Nephron (organoid): Measurements from ENCODE around the gene USP36.

Experiments used
- H3K27ac Mint-ChIP-seq, 3 experiments: 2 replicates each; pipeline ENCODE4 v1.8.0; 2020; ENCODE audit warnings: mixed read lengths in 3 of 3, mild to moderate bottlenecking in 2 of 3, moderate library complexity in 1 of 3
- H3K27me3 Mint-ChIP-seq: 2 replicates; pipeline ENCODE4 v1.8.0; 2021; ENCODE audit warnings: low read depth, mild to moderate bottlenecking, moderate library complexity, mixed read lengths
- H3K36me3 Mint-ChIP-seq: 2 replicates; pipeline ENCODE4 v1.8.0; 2020; ENCODE audit warnings: low read depth, mixed read lengths
- H3K4me1 Mint-ChIP-seq: 2 replicates; pipeline ENCODE4 v1.8.0; 2020; ENCODE audit warnings: mixed read lengths
- H3K4me3 Mint-ChIP-seq, 3 experiments: 2 replicates each; pipeline ENCODE4 v1.8.0; 2020; ENCODE audit warnings: mild to moderate bottlenecking in 3 of 3, mixed read lengths in 3 of 3, moderate library complexity in 2 of 3
- H3K9me3 Mint-ChIP-seq: 2 replicates; pipeline ENCODE4 v1.8.0; 2020; ENCODE audit warnings: mixed read lengths
- CTCF ChIP-seq, 3 experiments: fragments of 200-600 bp; sonication (generic); IDR thresholded peaks; one replicate each; pipeline ENCODE4 v1.5.0; 2021; ENCODE audit warnings: antibody characterized with exemption in 3 of 3; ENCODE audit not compliant: unreplicated experiment in 3 of 3

The USP36 gene

GRCh38 chr17:78793968-78794367, 46.6 kb downstream of the USP36 start:
- Mint-ChIP-seq H3K4me3 (no peak overlapping the region), H3K36me3 (peaks cover 56% of the 10 kb centered on the region), H3K27ac (peak overlapping the region; percentile 32 to 40 (median 36)), H3K9me3 (no peaks in the 10 kb centered on the region), H3K4me1 (peaks cover 39% of the 10 kb centered on the region), H3K27me3 (no peaks in the 10 kb centered on the region)
- TF ChIP-seq CTCF (IDR thresholded peaks at IDR 0.05; ENCODE audit: unreplicated experiment in 3 of 3) = no peak

- H3K36me3 Mint-ChIP-seq = peaks cover 50% of the 10 kb centered on the region
- H3K4me3 Mint-ChIP-seq = no peak overlapping the region
- TF ChIP-seq CTCF (IDR thresholded peaks at IDR 0.05; ENCODE audit: unreplicated experiment in 3 of 3) = no peak
- H3K4me1 Mint-ChIP-seq = peaks cover 35% of the 10 kb centered on the region
- H3K9me3 Mint-ChIP-seq = no peaks in the 10 kb centered on the region
- peak overlapping the region; percentile 32 to 40 (median 36) for H3K27ac Mint-ChIP-seq
- H3K27me3 Mint-ChIP-seq = no peaks in the 10 kb centered on the region
Observed at GRCh38 chr17:78793415-78793814, 47.2 kb downstream of the USP36 start.

DNA sequence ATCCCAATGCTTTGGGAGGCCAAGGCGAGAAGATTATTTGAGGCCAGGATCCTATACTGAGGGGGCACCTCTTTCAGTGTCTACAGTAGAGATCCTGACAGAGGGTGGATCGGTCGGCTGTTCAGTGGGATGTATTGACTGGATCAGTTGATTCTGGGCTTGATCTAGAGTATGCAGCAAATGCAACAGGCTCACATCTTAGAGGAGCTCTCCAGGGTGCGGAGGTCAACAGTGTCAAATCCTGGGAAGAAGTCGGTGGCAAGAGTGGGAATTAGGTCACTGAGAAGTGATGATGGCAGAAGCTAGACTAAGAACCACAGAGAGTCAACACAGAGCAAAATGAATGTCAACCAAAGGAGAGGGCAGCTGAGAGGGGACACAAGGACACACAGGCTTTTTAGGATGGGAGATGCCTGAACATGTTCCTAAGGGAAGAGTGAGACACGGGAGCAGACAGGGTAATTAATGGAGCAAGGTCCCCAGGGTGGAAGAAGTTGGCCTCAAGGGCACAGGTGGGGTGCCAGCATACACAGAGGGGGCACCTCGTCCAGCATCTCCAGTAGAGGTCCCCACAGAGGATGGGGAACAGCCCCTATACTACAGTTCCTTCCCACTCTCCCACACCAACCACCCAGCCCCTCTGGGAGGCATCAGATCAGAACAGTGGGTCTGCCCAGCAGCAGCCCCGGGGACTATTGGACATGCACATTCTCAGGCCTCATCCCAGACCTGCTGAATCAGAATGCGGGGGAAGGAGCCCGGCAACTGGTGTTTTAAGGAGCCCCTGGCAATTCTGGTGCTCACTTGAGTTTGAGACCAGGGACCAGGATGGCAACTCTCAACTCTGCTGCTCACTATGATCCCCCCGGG, 48.5 kb downstream of the USP36 start:
- no peaks in the 10 kb centered on the region for H3K27me3 Mint-ChIP-seq
- no peak for TF ChIP-seq CTCF (IDR thresholded peaks at IDR 0.05; ENCODE audit: unreplicated experiment in 3 of 3)
- H3K36me3 Mint-ChIP-seq = peaks cover 47% of the 10 kb centered on the region
- no peaks in the 10 kb centered on the region for H3K9me3 Mint-ChIP-seq
- peaks cover 40% of the 10 kb centered on the region for H3K4me1 Mint-ChIP-seq
- H3K27ac Mint-ChIP-seq = peak overlapping the region; percentile 89 to 93 (median 90)
- no peak overlapping the region for H3K4me3 Mint-ChIP-seq

DNA sequence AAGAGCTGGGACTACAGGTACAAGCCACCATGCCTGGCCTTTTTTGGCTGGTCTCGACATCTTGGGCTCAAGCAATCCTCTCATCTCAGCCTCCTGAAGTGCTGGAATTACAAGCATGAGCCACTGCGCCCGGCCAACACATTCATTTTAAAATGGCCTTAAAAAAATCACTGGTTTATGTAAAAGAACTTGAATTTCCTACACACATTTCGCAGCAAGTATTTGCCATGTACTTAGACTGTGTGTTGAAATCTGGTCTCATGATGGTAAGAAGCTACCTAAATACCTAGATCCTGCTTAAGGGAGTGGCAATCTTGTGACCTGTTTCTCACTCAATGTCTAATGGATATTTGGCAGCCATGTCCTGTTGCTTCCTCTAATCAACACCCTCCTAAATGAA, 50.1 kb downstream of the USP36 start:
- Mint-ChIP-seq H3K36me3 (peaks cover 33% of the 10 kb centered on the region), H3K4me1 (peaks cover 40% of the 10 kb centered on the region), H3K4me3 (no peak overlapping the region), H3K27me3 (no peaks in the 10 kb centered on the region), H3K9me3 (no peaks in the 10 kb centered on the region), H3K27ac (peak overlapping the region; percentile 89 to 93 (median 90))
- TF ChIP-seq CTCF (IDR thresholded peaks at IDR 0.05; ENCODE audit: unreplicated experiment in 3 of 3) = no peak

GRCh38 chr17:78789663-78790181, 50.9 kb downstream of the USP36 start:
- Mint-ChIP-seq H3K36me3 (peaks cover 25% of the 10 kb centered on the region), H3K27ac (peak overlapping the region; percentile 90 to 94 (median 92)), H3K27me3 (no peaks in the 10 kb centered on the region), H3K4me1 (peaks cover 40% of the 10 kb centered on the region), H3K4me3 (peak overlapping the region in 2 of 3 experiments; percentile 21 to 35), H3K9me3 (no peaks in the 10 kb centered on the region)
- TF ChIP-seq CTCF (IDR thresholded peaks at IDR 0.05; ENCODE audit: unreplicated experiment in 3 of 3) = no peak
